HG03045 (cell line): ENCODE results near the gene EPB41L4A.

Experiments
- ATAC-seq: cut with Tn5 transposase; IDR thresholded peaks from one replicate; pipeline ENCODE4 v1.9.1; 2021; ENCODE audit warnings: mild to moderate bottlenecking, moderate library complexity; ENCODE audit not compliant: unreplicated experiment

EPB41L4A gene

DNA sequence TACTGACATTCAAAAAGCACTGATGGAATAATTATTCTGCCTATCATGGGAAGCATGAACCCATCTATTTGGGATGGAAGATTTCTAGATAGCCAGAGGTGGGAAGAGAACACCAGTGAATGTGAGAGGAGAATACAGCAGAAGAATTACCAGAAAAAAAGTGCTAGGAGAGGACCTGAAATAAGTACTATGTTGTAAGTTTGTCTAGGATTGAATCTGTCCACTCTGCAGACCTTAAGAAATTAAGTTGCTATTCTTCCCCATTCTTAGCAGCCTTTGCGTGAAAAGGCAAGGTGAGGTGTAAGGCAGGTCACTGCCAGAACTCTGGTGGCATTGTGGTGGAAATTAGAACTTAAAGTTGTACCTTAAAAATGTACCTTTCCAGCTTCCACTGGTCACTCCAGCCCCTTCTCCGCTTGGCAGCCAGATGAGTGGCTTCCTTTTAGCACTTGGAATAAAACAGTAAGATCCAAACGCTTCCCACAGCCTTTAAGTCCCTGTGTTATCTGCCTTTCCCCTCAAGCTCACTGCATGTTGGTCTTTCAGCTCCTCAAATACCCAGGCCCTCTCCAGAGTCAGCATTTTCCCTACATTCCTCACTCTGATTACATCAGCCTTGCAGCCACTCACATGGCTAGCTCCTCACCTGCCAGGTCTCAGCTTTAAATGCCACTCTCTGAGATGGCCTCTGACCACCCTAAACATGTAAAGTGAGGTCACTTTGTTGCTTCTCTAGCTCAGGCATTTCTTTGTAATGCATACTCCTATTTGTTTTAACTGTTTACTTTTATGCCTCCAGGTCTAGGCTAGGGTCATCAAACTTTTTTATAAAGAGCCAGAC, 253.0 kb downstream of the EPB41L4A start:
- ATAC-seq: no peak

DNA sequence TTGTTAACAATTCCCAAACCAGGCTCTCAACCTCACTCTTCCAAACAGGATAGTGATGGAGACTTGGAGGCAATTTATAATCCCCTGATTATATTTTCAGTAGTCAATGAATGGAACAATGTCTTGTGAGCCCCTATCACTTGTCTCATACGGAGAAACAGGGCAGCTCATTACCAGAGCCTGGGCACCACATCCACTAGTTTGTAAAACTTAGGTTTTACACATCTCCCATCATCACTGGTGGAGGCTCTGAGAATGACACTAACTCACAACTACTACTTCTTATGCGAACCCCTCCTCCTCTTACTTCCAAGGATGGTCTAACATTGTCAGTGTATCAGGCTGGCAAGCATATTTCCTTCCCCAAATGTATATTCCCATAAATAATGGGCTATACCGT, 253.7 kb downstream of the EPB41L4A start:
- ATAC-seq: no peak

DNA sequence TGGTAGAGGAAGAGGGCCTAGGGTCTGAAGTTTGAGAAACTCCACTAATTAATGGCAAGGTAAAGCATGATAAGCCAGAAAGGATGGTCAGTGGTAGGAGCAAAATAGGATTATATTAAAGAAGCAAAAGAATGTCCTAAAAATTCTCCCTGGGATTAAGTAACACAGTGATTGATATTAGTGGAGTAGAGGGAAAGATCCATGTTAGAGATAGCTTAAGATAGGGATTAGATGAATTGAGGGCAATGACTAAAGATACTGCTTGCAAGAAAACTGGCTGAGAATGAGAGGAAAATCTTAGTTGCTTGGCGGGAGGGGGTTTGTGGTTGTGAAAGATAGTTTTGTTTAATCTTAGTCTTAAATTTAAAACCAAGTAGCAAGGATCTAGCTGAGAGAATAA, 255.6 kb downstream of the EPB41L4A start:
- ATAC-seq: no peak

DNA sequence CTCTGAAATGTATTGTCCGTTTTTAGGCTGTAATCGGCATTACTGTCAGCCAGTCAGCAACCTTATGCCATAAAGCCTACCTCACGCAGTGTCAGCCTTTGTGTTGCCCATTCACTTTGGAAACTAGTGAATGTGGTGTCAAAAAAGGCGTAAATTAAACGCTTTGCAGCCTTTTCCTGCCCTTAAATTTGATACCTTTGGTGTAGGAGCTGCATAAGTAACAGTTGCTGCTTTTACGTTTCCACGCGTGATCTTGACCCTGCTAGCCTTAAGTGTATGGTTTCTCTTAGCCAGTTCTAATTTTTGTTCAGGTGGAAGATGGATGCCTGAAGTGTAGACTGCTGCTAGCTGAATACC, 257.7 kb downstream of the EPB41L4A start:
- ATAC-seq: no peak

DNA sequence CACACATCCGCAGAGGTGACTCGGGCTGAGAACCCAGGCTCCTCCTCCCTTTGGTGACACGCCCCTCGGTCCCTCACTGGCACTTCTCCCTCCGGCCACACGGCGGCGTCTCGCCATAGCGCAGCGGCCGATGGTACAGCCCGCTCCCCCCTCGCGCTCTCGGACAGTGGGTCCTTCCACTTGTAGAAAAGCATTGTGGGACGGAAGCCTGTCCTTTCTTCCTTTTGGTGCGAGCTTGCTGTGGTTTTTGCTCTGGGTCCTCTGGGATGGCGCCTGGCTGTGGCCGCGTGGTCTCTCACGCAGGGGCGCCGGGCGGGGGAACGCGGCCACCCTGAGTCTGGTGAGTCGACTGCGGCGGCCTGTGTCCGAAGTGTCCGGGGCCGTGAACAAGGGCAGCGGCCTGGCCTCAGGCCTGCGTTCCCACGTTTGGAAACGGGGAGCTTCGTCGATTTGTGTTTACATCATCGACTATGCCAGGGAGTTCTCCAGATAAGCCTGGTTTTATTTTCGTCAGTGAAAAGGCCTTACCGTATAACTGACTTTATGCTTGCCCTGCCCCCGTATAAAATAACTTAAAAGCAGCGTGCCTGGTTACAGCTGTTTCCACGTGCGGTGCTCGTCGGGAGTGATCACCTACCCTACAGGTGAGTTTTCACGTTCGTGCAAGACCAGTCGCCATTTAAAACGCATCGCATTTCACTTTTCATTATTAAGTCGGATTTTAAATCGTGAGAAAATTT, 258.3 kb downstream of the EPB41L4A start:
- peak; percentile 99 for ATAC-seq

DNA sequence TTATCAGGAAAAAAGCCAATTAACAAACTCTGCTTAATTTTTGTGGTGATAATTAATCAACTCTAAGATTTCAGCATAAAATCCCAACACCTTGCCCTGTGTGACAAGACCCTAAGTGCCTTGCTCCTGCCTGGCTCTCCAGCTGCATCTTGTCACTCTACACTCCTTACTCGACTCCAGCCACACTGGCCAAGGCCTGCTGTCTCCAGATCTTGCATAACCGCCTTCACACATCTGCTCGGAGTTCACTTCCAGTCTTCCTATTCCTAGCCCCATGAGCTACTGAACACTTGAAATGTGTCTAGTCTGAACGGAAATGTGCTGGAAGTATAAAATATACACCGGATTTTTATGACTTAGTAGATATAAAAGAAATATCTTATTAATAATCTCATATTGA, 259.6 kb downstream of the EPB41L4A start:
- ATAC-seq: no peak

DNA sequence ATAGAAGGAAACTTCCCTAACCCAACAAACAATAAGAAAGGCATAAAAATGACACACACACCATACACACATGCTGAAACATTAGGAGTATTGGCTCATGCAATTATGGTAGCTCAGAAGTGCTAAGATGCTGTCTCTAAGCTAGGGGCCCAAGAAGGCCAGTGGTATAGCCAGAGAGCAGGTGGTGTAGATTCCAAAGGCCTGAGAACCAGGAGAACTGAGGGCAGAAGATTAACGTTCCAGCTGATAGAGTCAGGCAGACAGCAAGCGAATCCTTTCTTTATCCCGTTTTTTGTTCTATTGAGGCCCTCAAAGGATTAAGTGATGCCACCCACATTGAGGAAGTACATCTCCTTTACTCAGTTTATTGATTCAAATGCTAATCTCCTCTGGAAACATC, 262.9 kb downstream of the EPB41L4A start:
- no peak for ATAC-seq

DNA sequence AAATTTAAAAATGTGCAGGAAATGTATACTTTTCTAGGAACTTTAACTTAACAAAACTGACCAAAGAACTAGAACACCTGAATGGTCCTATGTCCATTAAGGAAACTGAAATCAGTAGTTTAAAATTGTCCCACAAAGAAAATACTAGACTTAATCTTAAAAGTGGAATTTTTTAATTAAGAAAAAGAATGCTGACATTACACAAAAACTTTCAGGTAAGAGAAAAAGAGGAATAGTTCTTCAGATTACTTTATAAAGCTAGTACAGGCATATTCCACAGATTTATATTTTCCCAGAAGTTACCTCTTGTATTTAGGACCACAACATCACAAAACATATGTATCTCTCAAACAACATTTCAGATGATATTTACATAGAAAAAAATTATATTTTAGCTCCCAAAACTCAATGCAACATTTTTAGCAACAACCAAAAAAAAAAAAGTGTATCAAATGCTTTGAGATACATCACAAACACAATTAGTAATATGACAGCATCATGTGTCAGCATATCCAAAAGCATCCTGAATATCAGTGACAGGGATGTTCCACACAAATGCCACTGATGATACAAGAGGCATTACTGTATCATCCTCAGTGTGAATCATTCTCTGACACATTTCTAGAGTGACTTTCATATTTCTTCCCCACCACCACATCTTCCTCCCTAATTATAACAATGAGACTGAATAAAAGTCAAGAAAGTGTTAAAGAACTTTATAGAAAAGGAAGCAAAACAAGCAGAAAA, 264.0 kb downstream of the EPB41L4A start:
- ATAC-seq: no peak

DNA sequence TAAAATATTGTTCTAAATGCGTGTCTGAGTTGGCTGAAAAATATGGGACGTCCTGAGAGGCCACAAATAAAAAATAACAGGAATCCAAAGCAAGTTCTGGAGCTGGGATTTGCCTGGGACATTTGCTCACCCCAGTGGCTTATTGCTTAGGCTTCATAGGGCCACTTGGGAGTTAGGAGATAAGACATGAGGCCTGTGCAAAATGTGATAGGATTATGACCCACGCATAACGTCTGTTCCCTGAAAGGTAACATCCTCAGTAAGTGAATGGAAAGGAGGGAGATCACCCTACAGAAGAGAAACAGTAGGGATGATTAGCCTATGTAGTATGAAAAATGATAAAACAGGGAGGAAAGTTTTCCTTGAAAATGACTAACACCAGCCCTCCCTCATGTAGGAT, 269.4 kb downstream of the EPB41L4A start:
- ATAC-seq: no peak

DNA sequence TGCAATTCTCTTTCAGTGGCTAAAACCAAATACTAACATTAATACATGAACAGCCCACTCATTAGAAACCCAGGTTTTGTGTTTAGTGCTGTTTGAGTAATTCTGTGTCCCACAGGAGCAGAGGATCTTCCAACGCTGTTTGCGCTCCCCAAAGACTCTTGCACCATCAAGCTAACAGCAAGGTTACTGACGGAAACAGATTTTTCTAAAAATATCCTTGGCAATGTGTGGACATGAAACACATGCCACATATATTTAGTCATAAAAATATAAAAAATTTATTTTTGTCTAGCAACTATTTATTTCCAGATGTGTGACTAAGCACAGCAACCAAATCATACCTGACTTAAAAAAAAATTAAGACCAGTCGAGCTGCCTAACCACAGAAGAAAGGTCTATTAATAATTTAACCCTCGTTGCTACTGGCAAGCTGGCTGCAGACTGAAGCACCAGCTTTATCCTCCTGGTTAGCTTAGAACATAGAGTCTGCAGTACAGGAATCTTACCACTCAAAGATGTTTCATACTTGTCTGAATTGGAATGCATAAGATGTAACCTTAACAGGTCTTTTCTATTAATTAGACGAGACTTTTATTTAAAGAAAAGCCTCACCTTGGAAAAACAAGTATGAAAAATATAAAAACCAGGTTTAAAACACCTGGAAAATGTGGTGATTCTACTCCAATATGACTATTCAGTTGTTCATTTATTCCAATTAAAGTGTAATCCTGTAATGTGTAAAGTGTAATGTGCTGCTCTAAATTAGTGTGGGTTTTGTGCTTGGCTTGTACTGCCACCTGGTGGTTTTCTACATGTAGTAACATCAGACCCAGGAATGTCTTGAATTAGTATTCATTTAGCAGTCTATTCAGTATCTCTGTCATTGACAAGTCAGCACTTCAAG, 272.5 kb downstream of the EPB41L4A start:
- peak; percentile 74 for ATAC-seq

DNA sequence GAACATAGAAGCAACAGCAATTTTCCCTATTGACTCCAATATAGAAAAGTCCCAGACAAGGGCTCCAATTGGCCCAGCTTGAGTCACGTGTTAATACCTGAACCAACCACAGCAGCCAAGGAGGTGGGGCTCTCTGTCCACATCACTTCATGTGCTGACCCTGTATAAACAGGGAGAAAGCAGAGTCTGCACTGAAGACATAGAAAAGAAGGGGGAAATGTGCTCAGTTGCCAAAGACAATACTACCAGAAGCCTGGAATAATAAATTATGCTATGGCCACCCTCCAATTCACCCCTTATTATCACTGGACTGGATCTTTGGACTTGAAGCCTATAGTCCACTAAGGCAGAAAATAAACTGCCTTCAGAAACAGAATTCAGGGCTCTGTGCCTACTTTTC, 275.4 kb downstream of the EPB41L4A start:
- ATAC-seq: no peak

DNA sequence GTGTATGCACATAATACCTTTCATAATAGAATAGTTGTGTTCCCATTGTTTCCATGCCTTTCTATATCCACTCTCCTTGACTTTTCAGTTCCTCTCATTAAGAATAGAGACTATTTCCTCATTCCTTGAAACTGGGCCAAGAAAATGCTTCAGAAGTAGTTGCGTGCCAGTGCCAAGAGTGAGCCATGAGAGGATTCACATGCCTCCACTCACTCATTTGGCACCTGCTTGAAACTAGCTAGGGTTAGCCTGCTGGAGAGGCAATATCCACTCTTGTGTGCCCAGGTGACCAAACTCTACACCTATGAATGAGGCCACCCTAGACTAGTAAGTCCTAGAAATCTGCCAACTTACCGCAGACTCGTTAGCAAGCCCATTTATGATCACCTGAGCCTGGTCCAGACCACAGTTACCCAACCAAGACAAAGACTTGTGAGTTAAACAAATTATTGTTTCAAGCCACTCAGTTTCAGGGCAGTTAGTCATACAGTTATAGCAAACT, 276.3 kb downstream of the EPB41L4A start:
- ATAC-seq: peak; percentile 41

DNA sequence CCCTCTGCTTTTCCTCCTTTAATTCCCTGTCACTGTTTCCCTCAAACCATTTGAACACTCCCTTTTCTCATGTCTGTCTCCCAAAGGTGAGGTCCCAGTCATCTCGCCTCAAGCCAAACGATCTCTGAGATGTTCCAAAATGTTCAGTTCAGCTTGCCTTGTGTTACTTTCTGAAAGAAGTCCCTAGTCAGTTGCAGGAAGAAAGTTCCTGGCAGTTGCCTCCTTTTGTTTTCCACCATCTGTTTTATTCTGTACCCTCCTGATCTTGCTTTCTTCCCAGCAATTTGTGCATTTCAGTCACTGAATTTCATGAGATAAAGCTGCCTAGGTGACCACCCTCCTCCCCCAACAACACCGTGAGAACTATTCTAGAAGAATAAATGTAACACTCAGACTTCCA, 277.5 kb downstream of the EPB41L4A start:
- ATAC-seq: no peak

DNA sequence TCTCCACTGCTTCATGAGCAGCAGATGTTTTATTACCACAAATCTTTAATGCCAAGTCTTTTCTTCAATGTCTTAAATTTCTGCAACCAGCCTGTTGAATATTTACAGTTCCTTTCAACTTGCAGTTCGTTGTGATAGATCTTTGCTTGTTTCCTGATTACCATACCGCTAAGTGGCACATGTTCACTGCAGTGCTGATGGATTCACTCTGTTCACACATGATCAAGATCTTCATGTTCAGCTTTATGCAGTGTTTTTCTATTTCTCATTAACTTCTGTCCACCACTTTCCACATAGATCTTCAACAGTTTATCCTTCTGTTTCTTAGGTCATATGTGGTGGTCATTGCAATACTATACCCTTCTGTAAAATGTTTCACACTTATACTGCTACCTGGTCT, 280.6 kb downstream of the EPB41L4A start:
- ATAC-seq: no peak

DNA sequence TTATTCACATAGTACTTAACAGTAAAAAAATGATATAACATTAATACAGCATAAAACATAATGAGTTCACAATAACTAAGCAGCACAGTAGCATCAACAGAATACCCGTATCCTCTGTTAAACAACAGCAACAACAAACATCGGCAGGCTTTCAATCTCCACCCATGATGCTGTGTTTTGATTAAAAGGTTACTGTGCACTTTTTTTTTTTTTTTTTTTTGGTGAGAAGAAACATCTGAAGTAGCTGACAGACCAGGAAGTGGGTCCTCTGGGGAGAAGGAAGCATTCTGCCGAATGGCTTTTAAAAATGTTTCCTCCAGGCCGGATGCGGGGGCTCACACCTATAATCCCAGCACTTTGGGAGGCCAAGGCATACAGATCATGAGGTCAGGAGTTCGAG, 282.3 kb downstream of the EPB41L4A start:
- no peak for ATAC-seq

DNA sequence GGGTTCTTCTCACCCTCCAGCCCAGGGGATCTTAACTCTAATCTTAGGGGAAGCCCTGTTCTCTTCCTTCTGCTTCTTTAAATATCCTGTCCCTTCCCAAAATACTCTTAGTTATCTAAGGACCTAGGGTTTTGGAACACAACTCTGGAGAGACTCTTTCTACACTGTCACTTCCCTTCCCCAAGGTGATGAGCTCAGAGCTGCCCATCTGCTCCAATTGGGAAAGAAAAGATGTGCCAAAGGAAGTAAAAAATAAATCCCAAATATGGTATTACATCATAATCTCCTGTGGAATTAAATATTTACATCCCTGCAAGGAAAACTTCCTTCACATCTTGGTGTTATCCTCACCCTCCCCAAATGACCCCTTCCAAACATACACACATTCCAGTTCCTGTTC, 291.2 kb downstream of the EPB41L4A start:
- ATAC-seq: no peak

DNA sequence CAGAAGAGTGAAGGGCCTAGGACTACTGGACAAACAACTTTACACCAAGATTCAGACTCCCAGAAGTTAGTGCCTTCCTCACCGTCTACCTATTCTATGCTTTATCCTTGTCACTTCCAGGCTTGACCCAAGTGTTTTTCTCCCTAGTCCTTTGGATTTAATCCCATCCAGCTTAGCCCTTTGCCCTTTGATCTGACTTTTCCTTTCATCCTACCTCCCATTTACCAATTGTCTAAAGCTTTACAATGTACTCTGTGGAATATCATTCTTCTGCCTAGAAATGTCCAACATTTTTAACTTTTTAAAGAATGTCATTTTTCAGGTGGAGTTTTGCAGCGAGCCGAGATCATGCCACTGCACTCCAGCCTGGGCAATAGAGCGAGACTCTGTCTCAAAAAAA, 292.1 kb downstream of the EPB41L4A start:
- ATAC-seq: no peak

DNA sequence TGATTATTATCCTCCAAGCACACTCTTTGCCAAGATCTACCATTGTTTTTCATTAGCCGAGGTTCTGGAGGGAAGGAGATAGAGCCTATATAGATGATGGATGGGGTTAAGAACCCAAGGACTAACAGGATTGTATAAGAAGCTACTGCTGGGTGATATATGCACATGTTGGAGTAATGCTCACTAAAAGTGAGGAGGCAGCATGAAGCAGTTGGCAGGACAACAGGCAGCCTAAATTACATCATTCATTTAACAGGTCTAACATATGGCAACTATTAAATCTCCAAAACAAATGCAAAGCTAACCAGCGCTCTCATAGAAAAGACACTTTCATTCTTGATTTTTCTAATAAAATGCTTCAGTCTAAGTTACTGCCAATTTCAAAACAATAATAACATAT, 293.2 kb downstream of the EPB41L4A start:
- ATAC-seq: no peak

DNA sequence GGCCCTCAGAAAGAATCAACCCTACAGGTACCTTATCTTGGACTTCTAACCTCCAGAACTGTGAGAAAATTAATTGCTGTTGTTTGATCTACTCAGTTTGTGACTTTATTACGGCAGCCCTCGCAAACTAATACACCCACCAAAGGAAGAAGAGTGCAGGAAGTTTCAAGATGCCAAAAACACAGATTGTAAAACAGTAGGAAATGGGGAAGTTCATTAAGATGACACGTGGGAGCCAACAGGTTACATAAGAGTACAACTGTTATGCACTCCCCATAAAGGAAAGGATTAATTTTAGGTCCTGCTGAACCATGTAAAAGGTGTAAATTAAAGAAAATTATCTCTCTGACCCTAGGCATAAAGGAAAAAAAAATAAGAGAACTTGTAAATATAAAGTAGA, 294.3 kb downstream of the EPB41L4A start:
- no peak for ATAC-seq

DNA sequence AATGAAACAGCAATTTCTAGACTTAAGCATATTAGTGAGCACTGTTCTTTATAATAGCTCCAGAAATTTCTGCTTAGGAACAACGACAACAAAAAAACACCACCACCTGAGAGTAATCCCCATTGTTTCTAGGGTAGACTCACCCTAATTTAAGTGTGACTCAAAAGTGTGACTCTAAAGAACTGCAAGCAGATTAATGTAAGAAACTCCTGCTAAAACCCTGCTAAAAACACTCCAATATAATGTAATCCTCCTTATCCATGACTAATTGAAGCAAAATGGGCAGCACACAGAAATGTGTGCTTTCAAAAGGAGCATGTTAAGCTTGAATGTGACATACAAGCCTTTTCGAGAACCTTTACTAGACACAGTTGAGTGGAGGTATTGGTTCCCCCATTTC, 296.0 kb downstream of the EPB41L4A start:
- ATAC-seq: no peak

DNA sequence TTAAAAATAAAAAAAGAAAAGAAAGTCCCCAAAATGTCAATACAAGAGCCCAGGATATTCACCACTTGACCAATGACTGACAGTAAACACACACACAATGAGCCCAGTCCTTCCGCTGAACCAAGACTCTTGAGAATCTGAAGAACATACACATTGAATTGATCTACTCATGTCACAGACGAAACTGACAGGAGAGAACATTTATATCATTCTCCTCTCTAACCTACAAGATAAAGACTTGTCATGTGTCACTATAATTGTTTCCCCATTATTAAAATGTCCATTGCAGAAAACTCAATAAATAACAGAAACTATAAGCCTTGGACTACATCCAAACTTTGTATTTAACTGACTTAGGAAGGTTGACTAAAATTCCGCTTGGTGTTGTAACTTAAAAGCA, 296.7 kb downstream of the EPB41L4A start:
- ATAC-seq: no peak
